GM23248 (cell line): ENCODE results near the gene MBP.

ENCODE experiments used
- EZH2 ChIP-seq: fragments of 200-600 bp; sonication (generic); IDR thresholded peaks from 2 replicates; pipeline ENCODE4 v1.6.1; 2018; ENCODE audit warnings: antibody characterized with exemption, mild to moderate bottlenecking; ENCODE audit not compliant: insufficient read depth, poor library complexity, severe bottlenecking
- EZH2phosphoT487 ChIP-seq: fragments of 200-600 bp; sonication (generic); IDR thresholded peaks from 2 replicates; pipeline ENCODE4 v1.6.1; 2018; ENCODE audit warnings: antibody characterized with exemption, moderate library complexity, mild to moderate bottlenecking, low read depth; ENCODE audit not compliant: insufficient read depth

DNA sequence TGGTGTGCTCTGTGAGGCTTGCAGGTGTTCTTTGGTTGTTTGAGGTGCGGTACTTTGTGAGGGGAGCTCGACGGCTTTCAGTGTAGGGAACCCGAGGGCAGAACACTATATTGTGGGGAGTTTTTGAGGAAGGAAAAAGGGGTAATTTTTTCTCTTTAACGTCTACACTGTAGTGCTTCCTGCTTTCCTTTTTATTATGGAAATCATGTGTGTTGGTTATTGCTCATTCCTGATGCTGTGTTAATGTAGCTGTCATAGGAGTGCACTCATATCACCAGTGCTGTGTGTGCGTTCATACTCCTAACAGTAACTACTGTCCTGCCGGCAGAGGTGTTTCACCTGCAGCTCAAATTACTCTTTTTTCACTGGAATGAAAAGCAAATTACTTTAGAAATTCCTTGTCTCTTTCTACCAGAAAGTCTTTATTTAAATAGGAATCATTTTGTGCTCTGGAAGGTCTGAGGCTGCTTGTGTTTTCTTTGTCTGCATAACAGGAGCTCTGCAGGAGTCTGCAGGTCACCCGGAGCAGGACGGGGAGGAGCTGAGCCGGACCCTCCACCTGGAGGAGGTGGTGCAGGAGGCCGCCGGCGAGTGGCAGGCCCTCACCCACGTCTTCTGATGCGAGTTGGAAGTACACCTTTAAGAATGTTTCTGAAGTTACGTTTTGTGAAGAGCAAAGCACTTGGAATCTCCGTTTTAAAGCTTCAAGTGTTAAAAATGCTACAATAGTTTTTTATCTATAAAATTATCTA, 164.7 kb downstream of the MBP start:
- TF ChIP-seq EZH2phosphoT487 (no peak), EZH2 (no peak)
